ENCODE results near the gene DHRSX.

The DHRSX gene

GRCh38 chrX:2474963-2475726, 25.6 kb downstream of the DHRSX start:
- TF ChIP-seq GATA2 (IDR thresholded peaks at IDR 0.05; ENCODE audit: low read depth, low read length) = no peak
- TF ChIP-seq GATA3 (IDR thresholded peaks at IDR 0.05; ENCODE audit: low read depth, low read length) = no peak

GRCh38 chrX:2474280-2474962, 26.4 kb downstream of the DHRSX start:
- TF ChIP-seq GATA2 (IDR thresholded peaks at IDR 0.05; ENCODE audit: low read depth, low read length) (no peak), GATA3 (IDR thresholded peaks at IDR 0.05; ENCODE audit: low read depth, low read length) (no peak)

DNA sequence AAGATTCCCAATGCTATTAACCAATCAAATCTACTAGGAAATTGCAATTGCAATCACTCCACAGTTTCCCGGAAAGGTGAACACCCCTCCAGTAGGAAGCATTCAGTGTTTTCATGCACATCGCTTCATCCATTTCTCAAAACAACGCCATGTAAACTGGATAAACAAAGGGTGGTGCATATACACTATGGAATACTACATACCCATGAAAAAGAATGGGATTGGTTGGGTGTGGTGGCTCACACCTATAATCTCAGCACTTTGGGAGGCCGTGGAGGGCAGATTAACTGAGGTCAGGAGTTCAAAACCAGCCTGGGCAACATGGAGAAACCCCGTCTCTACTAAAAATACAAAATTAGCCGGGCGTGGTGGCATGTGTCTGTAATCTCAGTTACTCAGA, 29.1 kb downstream of the DHRSX start:
- TF ChIP-seq GATA3 (IDR thresholded peaks at IDR 0.05; ENCODE audit: low read depth, low read length) (no peak), GATA2 (IDR thresholded peaks at IDR 0.05; ENCODE audit: low read depth, low read length) (no peak)

DNA sequence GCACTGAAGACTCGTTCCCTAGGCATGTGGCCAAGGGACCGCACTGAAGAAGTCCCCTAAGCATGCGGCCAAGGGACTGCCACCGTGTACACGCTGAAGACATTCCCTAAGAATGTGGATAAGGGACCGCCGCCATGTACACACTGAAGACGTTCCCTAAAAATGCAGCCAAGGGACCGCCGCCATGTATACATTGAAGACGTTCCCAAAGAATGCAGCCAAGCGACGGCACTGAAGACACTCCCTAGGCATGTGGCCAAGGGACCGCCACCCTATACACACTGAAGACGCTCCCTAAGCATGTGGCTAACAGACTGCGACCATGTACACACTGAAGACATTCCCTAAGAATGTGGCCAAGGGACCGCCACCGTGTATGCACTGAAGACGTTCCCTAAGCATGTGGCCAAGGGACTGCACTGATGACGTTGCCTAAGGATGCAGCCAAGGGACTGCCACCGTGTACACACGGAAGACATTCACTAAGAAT, 31.5 kb downstream of the DHRSX start:
- TF ChIP-seq GATA2 (IDR thresholded peaks at IDR 0.05; ENCODE audit: low read depth, low read length) (no peak), GATA3 (IDR thresholded peaks at IDR 0.05; ENCODE audit: low read depth, low read length) (no peak)

GRCh38 chrX:2468261-2469195, 32.2 kb downstream of the DHRSX start:
- TF ChIP-seq GATA2 (IDR thresholded peaks at IDR 0.05; ENCODE audit: low read depth, low read length) (no peak), GATA3 (IDR thresholded peaks at IDR 0.05; ENCODE audit: low read depth, low read length) (no peak)

- TF ChIP-seq GATA3 (IDR thresholded peaks at IDR 0.05; ENCODE audit: low read depth, low read length) (no peak), GATA2 (IDR thresholded peaks at IDR 0.05; ENCODE audit: low read depth, low read length) (no peak)
Measured at GRCh38 chrX:2466876-2467656, 33.7 kb downstream of the DHRSX start.

- TF ChIP-seq GATA2 (IDR thresholded peaks at IDR 0.05; ENCODE audit: low read depth, low read length) = no peak
Measured at GRCh38 chrX:2464677-2465166, 36.1 kb downstream of the DHRSX start.

- no peak for TF ChIP-seq GATA3 (IDR thresholded peaks at IDR 0.05; ENCODE audit: low read depth, low read length)
- TF ChIP-seq GATA2 (IDR thresholded peaks at IDR 0.05; ENCODE audit: low read depth, low read length) = no peak
Measured at GRCh38 chrX:2463973-2464676, 36.7 kb downstream of the DHRSX start.

GRCh38 chrX:2462780-2463179, 38.0 kb downstream of the DHRSX start:
- TF ChIP-seq GATA2 (IDR thresholded peaks at IDR 0.05; ENCODE audit: low read depth, low read length) (no peak), GATA3 (IDR thresholded peaks at IDR 0.05; ENCODE audit: low read depth, low read length) (no peak)

GRCh38 chrX:2462074-2462473, 38.7 kb downstream of the DHRSX start:
- TF ChIP-seq GATA3 (IDR thresholded peaks at IDR 0.05; ENCODE audit: low read depth, low read length) (no peak), GATA2 (IDR thresholded peaks at IDR 0.05; ENCODE audit: low read depth, low read length) (no peak)

GRCh38 chrX:2461711-2462016, 39.1 kb downstream of the DHRSX start:
- TF ChIP-seq GATA3 (IDR thresholded peaks at IDR 0.05; ENCODE audit: low read depth, low read length) = no peak
- TF ChIP-seq GATA2 (IDR thresholded peaks at IDR 0.05; ENCODE audit: low read depth, low read length) = no peak

GRCh38 chrX:2458309-2458708, 42.5 kb downstream of the DHRSX start:
- no peak for TF ChIP-seq GATA3 (IDR thresholded peaks at IDR 0.05; ENCODE audit: low read depth, low read length)
- TF ChIP-seq GATA2 (IDR thresholded peaks at IDR 0.05; ENCODE audit: low read depth, low read length) = no peak

Data from SH-SY5Y (cell line).